ELF-1 (cell line): Measurements from ENCODE around the gene SERTAD2.

Experiments
- DNase-seq: peaks from one replicate; pipeline ENCODE4 v3.0.0-alpha.2; 2016; ENCODE audit warnings: low read depth, low spot score

Gene SERTAD2

DNA sequence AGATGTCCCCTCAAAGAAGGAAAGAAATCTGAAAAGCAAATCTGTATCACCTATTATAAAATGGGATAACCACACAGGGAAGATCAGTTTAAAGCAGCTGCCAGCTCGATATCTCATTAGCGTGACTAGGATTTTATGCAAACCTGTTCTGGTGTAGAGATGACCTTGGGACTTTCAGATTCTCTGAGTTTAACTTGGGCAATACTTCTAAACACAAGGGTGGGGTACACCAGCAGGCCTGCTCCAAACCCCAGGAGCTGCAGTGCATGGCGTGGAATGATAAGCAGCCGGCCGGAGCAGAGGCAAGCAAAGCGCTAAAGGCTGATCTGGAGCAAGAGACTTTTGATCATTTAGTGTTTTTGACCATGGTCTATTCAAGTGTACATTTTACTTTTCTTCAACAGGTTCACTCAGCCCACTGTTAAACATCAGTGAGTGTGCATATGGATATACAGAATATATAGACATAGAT, 4.7 kb downstream of the SERTAD2 start:
- no peak for DNase-seq

DNA sequence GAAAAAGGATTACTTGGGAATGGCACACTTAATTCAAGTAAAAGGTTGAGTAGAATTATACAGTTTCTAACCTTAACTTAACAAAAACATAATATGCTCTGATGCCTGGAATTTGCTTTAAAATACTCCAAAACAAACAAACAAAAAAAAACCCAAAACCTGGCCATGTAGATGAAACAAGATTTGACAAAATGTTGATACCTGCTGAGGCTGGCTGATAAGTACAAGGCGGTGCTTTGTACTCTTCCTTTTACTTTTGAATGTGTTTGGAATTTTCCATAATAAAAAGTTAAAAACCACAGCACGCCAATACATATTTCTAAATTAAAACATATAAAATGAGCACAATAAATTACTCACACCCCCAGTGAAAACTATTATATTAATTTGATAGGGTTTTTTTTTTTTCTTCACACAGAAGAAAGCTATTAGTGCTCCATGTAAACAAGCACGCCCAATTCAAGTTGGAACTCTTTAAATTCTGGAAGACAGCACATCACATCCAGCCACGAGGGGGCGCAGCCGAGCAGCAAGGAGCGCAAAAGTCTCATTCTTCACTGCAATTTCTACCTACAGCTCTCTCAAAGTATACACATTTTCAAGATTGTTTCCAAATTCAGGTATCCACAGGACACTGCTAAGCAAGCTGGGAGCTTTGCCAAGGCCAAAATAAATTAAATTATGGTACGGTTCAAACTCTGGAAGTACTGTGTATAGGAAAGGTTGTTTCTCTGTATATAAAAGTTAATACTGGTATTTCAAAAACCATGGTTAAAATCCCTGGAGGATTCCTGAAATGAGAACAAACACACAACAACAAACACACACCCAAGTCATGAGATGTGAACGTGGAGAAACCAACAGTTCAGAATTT, 7.5 kb downstream of the SERTAD2 start:
- DNase-seq, result peak; percentile 90

DNA sequence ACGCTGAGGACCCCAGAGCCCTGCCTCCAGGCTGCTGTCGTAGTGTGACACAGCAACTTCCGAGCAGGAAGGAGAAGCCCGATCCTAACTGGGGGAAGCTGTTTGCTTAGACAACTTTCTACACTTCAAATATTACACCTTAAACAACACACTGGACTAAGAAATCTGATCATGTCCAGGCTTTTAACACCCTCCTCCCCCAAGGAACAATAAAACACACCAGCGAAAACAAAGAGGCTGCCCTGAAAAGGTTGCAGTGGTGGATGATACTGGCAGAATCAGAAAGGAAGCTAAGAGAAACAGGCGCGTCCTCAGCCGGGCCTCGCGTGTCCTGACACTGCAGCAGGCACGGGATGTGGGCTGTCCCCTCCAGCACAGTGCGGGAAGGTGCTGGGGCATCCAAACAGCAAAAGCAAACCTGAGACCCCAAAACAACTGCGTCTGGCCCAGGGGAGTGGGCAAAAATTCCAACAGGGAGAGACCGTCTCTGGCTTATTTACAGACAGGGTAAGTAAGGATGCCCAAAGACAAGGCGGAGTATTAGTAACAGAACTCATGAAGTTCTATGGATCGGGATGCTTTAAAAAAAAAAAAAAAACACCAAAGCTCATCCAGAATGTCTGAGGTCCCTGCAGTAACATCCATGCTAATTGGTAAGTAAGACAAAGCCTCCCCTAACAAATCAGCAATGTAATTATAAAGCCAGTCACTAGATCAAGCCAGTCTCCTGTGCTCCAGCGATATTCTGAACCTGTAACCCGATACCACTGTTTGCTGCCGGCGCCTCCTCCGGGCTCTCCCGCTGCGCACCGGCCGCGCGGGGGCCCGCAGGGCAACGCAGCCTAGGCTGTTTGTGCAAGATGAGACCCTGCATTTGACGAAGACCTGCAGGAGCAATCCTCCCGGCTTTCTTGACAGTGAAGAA, 9.0 kb downstream of the SERTAD2 start:
- DNase-seq, result peak; percentile 97

DNA sequence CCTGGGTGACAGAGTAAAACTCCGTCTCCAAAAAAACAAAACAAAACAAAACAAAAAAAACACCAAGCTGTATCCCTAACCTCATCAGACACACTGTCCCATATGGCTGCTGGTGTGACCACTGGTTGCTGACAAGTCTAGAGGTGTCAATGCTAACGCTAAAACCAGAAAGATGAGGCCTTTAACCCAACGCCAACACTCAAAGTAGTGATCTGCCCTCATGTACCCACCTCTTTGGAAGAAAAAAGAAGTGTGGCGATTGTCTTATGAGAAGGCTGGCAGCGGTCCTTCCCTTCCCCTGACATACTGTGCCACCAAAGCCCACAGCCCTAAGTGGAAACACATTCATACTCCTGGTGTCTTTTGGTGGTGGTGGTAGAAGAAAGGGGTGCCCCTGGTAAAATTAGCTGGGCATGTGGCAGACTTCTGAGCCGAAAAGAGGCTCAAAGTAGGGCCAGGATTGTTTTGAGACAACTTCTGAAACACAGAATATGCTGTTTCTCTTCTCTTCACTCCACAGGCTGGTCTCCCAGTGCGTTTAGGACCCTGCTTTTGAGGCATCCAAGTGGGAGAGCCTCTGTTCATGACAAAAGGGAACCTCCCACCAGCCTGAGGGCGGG, 9.8 kb downstream of the SERTAD2 start:
- no peak for DNase-seq

DNA sequence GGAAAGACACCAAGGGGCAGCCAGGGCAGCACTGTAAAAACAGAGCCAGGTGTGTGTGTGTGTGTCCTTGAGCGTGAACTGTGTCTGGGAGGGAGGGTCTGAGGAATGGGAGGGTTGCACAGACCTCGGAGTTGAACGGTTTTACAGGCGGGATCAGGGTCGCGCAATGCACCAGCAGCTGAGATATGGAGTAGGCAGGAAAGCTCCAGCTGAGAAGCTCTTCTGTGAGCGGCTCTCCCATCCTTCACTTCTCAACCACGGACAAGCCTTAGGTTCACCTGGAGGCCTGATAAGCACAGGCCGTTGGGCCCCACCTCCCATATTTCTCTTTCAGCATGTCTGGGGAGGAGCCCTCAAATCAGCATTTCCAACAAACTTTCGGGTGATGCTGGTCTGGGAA, 12.1 kb downstream of the SERTAD2 start:
- DNase-seq, result no peak

DNA sequence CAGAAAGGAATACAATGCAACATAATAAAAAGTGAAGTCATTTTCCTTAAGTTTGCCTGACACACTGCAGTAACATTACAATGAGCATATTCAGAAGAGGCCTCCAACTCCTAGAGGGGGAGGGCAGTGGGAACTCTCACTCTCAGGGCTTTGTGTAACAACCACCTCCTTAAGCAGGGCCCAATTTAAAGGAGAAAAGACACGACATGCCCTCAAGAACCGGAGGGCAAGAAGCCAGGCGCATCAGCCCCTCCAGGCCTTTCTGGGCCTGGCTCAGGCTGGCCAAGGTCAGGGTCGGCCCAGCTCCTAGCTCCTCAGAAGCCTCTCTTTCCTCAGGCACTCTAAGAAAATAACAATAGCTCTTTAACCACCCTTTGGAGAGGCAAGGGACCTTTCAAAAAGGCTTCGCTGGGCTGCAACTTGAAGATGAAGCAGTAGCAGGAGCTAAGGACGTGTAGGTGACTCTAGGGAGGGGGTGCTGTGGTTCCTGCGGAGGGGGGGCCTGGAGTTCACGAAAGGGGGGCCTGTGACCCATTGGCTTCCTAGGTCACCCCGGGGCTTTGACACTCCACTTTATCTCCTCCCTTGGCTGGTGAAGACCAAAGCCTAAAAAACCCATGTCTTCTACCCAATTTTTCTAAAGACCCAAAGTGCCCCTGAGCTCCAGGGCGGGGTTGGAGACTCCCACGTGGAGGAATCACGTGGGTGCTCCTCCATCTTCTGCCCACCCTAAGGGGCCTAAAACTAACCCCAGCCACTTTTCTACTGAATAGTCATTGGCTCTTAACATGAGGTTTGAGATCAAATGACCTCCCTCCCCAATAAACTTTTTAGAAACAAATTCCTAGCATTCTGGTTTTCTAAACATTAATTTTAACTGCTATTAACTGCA, 13.3 kb downstream of the SERTAD2 start:
- peak; percentile 76 for DNase-seq

DNA sequence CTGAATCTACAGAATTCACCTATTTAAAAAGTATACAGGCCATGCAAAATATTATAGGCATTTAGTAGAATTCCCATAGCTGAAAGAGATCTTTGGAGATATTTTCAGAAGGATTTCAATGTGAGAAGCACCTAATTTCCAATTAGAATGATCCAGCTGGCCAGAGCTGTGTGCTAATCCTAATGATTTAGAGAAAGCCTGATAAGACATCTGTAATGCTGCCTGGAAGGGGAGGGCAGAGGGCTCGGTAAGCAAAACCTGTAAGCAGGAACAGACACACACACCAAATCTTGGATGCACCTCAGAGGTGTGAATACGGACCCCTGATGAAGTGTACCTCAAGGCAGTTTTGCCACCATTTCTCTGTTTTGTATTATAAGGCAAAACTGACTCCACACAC, 14.0 kb downstream of the SERTAD2 start:
- no peak for DNase-seq

DNA sequence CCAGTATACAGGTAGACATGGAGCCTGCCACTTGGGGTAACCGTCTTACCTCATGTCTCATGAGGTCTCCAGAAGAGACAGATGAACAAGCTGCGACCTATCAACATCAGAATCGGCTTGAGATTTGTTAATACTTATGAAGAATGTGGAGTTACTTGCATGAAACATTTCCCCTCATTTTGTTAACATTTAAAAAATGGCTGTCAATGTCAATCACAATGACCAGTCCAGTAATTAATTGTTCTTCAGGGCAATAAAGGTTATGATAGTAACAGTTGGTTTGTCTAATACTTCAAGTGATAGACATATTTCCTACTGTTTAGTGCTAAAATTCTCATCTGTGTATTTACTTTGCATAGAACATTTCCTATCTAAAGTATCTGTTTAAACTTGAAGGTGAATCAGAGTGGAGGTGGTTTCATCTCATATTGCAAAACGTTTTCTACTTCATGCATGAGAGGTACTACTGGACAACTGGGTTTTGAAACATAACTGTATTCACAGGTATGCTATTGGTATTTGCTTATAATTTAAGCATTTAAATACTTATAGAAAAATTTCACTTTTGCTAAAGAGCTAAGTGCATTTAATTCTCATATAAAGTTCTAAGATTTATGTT, 15.1 kb downstream of the SERTAD2 start:
- no peak for DNase-seq

DNA sequence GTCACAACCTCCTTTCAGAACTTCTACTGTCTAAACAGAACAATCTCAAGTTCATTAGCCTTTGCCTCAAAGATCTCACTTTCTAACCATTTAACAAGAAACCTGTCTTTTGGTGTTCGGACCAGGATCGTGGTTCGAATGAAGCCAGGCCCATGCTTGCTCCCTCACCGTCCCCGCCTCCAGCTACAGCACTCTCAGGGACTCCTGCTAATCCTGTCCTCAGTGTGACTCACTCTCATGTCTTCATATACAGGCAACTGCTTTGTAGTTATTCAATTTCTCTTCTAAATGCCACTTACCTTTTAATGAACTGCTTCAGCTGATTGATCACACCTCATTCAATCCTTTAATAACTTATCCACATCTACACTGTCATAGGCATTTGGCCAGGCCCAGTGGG, 15.8 kb downstream of the SERTAD2 start:
- DNase-seq, result no peak

DNA sequence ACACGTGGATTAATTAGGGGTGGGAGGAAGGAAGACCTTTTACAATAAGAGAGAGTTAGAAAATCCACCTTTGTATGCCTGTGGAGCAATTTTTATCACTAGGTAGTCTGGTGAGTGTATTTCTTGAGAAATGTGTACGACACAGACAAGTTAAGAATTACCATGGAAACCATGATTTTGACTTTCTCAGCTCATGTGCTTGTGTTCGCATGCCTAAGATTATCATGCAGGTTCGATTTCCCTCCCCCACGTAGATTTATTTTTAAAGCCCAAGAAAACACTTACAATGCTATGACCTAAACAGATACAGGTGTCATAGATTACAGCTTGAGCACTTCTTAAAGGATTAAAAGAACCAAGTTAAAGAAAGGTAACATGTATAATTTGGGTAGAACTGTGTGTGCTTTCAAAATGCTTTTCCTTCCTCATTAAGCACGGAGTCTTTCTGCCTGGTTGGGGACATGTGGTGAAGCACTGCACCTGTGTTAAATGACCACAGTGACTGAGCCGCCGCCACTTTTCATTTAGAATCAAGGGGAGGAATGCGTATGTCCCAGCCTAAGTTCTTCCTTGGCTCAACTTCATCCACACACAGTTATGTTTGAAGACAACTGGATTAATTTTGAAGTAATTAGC, 16.6 kb downstream of the SERTAD2 start:
- no peak for DNase-seq

DNA sequence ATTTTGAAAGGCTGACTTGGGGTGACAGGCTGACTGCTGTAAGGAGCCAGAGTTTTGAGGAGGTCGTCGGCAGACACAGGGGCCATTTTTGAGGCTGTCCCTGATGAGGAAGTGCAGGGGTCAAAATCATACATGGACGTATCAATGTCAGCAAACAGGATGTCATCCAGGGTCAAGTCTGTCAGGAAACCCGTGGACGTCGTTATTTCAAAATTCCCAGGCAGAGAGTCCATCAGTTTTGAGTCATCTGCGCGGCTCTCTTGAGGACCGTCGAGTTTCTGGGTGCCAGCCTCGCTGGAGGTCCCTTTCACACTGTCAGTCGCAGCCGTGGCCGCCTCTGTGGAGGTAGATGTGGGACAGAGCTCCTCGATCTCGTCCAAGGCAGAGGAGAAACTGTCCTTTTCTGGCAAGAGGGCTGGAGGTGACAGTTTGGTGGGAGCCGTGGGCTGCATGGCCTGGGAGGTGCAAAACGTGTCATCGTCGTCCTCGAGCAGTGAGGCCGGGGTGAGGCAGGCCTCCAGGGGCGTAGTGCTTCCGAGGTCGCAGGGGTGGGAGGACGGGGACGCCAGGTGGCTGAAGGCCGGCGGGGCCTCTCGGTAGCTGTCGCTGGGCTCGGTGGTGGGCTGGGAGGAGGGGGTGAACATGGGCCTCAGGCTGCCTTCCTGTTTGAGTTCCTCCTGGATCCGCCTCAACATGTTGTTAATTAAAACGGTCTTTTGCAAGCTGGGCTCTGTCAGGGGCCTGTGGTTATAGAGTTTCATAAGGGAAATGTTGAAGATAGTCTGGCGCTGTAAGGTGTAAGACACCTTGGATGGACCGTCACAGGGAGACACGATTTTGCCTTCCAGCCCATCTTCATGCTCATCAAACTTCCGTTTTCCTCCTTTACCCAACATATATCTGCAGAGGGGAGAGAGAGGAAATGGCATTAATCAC, 17.5 kb downstream of the SERTAD2 start:
- DNase-seq, result no peak

DNA sequence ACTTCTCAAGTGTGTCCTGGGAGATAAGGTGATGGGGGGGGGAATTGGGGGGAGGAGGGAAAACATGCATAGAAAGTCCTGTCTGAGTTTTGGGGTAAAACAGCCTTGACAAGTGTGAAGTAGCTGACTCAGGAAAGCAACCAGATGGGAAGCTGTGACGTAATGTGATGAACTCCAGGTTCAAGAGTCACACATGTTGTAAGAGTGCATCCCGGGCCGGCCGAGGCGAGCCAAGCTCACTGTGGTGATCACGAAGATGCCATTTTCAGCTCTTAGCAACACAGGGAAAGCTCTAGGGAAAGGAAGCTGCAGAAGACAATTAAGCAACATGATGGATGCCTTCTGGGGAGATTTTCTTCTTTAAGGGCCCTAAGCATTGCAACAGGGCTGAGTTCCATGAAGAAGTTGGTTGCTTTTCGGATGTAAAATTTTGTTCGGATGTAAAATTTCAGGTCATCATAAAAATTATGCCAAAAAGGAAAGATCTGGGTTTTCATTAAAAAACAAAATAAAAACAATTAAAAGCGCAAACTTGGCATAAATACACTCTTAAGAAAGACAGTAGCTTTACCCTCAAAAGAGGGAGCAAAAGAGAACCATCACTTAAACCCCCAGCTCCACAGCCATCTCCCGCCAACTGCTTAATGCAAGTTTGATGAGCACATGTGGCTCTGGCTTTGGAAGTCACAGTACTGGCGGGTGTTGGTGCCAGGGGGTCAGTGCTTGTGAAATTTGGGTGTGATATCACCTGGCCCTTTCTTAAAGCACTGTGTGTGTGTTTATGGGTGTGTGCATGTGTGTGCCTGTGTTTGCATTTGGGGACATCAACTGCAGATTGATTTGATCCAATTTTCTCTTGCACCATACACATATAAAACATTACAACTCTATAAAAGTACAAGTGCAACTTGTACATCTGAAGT, 19.1 kb downstream of the SERTAD2 start:
- no peak for DNase-seq

DNA sequence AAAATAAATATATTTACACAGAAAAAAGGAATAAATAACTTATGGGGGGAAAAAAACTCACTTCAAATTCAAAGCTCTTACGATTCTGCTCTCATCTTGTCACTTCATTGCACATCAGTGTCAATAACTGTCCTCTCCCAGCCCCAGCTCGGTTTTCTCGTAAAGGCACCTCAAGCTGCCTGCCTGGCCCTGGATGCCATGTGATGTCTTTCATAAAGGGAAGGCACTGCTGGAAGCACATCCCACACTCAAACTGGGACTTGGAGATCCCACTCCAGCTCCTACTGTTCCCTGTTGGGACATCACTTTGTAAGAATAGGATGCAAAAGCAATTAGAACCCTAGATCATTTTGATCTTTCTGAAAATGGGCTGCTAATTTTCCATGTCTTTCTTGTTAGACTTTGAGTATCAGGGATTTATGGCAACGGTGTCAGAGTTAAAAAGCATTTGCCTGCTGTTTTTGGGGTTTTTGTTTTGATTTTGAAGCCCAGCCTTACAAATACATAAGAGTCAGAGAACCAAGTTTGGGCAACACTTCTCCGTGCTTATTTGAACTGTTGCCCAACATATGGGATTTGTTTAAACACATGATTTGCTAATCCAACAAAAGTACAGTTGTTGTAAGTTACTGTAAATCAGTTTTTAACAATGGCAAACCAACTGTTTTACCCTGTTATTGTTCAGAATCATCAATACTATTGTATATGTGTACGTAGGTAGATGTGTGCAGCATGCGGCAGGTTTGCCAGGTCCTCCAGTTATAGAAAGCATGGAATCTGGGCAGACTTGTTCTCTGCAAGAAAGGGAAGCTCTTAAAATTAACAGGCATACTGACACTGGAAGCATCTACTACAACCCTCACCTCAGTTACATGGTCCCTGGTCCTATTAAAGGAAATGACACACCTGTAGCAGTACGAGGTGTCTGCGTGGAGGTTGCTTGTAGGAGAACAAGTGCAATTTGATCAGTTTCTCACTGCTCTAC, 20.6 kb downstream of the SERTAD2 start:
- no peak for DNase-seq

DNA sequence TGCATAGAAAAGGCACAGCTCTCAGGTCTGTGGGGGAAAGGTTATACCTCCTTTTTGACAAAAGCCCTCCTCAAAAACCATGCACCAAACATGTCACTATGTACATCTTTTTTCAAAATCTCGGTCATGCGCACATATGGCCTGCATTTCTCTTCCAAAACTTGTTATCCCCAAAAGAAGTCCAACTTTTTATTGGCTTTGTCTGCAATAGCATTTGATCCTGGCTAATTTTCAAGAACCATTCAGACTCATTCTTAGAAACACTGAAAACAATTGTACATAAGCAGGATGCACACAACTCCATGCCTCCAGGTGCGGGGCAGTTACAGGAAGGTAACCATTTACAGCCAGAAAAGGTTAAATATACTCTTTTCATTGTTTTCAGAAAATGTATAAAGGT, 21.9 kb downstream of the SERTAD2 start:
- DNase-seq, result no peak

DNA sequence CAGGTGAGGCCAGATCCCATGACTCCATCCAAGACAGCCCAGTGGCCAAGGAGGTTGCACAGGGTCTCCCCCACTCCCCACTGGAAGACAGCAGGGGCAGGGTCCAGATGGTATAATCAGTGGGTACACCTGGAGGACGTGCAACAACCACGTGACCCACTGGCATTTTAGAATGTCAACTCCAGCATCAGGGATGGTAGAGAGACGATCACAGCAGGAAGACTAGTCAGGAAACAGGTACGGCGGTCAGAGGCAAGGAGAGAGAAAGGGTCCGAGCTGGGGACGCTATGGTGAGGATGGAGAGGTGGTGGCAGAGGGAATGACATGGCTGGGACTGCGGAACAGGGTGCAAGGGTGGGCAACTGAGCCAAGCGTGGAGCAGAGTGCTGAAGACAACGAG, 23.0 kb downstream of the SERTAD2 start:
- no peak for DNase-seq

DNA sequence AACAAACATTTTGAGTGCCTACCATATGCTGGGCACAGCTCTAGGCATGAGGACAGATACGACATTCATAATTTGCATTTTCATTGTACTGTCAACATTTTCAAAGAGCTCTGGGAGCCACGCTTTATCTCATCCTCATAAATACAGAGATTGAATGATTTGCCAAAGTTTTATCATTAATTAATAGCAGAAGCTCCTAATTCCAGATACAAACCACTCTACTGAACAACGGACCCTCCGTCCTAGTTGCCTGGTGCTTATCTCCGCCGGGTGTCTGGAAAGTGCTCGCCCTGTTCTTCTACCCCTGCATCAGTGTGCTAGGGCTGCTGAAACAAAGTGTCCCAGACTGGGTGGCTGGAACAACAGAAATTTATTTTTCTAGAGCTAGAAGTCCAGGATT, 23.8 kb downstream of the SERTAD2 start:
- no peak for DNase-seq

DNA sequence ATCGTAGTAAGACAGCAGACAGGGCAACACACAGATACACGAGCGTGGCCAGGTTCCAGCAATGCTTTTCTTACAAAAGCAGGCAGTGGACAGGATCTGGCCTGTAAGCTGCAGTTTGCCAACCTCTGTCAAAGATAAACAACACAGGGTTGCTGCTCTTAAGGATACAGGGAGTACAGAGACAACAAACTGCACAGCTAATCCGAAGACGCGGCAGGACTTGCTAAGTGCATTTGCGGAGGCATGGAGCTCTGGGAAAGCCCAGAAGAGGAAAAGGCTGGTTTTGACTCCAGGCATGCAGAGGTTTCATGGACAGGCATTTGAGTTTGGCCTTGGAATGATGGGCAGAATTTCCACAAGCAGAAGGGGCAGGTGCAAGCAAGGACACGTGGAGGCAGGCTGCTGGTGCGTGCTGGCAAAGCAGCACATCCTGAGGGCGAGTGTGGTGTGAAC, 24.4 kb downstream of the SERTAD2 start:
- no peak for DNase-seq
